Gastroesophageal sphincter (tissue), 3 donors: Measurements from ENCODE around the gene RALA.

Source experiments
- EP300 ChIP-seq: sonication (generic); formaldehyde crosslinking; IDR thresholded peaks from one replicate; pipeline ENCODE4 v1.6.1; 2017; ENCODE audit warnings: antibody characterized with exemption, mild to moderate bottlenecking
- POLR2A ChIP-seq, 2 donors: fragments of 450-650 bp; IDR thresholded peaks; one replicate each; pipeline ENCODE4 v1.6.1; 2017; ENCODE audit warnings: antibody characterized with exemption in 2 of 2, mild to moderate bottlenecking in 2 of 2, moderate library complexity in 1 of 2
- TF ChIP-seq, protein P1 (sequence below), 4 experiments: fragments of 200-600 bp in 2 of 4; fragments of 450-650 bp in 2 of 4; sonication (generic) in 1 of 4; IDR thresholded peaks; one replicate each; pipeline ENCODE4 v1.5.1; 2017 to 2019; ENCODE audit warnings: antibody characterized with exemption in 4 of 4, mild to moderate bottlenecking in 2 of 4, moderate library complexity in 2 of 4

DNA sequence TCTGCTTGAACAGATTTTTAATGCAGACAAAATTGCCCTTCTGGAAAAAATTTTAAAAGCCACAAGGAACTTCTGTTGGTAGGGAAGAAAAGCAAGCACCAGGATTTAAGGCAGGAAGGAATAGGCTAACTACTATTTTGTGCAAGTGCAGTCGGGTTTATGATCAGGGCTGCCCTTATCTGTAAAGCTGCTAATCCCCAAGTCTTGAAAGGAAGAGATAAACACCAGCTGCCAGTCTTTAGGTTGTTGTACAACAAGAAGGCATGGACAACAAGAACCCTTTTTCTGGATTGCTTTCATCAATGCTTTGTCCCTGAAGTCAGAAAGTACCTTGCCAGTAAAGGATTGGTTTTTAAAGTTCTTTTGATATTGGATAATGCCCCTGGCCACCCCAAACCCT lies 40.7 kb downstream of the RALA start:
- TF ChIP-seq, protein P1, sequence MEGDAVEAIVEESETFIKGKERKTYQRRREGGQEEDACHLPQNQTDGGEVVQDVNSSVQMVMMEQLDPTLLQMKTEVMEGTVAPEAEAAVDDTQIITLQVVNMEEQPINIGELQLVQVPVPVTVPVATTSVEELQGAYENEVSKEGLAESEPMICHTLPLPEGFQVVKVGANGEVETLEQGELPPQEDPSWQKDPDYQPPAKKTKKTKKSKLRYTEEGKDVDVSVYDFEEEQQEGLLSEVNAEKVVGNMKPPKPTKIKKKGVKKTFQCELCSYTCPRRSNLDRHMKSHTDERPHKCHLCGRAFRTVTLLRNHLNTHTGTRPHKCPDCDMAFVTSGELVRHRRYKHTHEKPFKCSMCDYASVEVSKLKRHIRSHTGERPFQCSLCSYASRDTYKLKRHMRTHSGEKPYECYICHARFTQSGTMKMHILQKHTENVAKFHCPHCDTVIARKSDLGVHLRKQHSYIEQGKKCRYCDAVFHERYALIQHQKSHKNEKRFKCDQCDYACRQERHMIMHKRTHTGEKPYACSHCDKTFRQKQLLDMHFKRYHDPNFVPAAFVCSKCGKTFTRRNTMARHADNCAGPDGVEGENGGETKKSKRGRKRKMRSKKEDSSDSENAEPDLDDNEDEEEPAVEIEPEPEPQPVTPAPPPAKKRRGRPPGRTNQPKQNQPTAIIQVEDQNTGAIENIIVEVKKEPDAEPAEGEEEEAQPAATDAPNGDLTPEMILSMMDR (IDR thresholded peaks at IDR 0.05): no peak
- TF ChIP-seq POLR2A (IDR thresholded peaks at IDR 0.05) (no peak), EP300 (no peak)
